ENCODE data around the gene VDAC2.

Gene VDAC2

DNA sequence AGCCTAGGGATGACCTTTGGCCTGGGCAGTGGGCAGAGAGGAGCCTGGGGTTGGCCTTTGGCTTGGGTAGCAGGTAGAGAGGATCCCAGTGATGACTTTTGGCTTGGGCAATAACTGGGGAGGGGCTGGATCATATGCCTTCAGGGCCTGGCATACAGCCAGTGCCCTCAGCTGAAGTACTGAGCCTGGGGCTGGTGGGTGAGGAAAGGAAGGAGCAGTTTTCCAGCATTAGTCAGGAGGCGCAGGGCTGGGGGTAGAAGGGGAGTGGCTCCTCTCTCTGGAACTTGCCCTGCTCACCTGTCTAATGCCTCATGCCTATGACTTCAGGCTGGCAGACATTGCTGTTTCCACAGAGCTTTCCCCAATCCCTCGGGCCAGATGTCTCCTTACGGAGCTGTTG lies 40.3 kb downstream of the VDAC2 start:
- DNase-seq (ENCODE audit: low read depth, low spot score) = no peak

DNA sequence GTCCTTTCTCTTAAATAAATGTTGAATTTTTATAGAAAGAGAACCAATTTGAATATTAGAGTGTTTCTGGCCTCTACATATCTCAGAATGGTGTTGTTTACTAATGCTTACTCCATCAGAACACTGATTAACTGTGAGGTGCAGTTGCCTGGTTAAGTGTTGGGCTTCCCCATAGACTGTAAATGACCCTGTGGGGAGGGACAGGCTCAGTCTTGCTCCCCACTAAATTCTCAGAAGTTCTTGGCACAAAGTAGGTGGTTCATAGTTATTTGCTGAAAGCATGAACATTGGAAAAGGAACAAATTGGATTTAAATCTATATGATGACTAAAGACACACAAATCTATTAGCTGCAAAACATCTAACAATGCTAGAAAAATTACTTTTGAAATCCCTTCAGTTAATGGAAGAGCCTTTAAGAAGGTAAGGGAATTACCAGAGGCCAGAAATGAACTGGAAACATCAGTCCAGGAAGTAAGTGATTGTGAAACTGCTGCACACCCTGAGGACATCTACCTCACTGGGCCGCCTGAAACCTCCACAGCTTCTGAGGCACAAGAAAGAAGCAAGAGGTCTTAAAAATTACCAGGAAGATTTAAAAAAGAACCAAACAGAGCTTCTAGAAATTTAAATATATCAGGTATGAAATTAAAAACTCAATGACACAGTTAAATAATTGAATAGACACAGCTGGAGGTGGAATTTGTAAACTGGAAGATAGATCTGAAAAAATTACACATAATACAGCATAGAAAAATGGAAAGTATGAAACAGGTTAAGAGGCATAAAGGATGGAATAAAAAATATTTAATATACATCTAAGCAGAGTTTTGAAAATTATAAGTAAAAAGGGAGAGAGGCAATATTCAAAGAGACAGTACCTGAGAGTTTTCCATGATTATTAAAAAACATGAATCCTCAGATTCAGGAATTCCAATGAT lies 43.0 kb downstream of the VDAC2 start:
- DNase-seq (ENCODE audit: low read depth, low spot score) = no peak

DNA sequence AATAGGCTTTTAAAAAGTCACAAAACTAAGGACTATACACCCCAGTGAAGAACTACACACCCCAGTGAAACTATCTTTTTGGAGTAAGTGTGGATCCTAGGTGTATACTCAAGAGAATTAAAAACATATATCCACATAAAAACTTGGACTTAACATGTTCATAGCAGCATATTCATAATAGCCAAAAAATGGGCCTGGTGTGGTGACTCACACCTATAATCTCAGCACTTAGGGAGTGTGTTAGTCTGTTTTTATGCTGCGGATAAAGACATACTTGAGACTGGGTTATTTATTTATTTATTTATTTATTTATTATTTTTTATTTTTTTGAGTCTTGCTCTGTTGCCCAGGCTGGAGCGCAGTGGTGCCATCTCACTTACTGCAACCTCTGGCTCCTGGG lies 44.1 kb downstream of the VDAC2 start:
- DNase-seq (ENCODE audit: low read depth, low spot score) = no peak

DNA sequence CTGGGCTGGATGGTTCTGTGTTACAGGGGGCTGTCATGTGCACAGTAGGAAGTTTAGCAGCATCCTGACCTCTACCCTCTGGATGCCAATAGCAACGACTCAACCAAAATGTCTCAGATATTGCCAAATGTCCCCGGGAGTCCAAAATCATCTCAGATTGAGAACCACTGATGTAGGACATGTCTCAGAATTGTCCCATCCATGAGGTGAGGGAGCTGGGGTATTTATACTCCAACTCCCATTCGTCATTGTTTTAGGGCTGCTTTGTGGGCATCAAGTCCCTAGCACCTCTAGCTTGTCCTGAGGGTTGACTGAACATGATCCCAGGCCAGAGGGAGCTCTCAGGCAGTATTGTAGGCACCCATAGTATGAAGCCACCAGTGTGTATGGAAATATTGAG lies 50.4 kb downstream of the VDAC2 start:
- no peak for DNase-seq (ENCODE audit: low read depth, low spot score)

DNA sequence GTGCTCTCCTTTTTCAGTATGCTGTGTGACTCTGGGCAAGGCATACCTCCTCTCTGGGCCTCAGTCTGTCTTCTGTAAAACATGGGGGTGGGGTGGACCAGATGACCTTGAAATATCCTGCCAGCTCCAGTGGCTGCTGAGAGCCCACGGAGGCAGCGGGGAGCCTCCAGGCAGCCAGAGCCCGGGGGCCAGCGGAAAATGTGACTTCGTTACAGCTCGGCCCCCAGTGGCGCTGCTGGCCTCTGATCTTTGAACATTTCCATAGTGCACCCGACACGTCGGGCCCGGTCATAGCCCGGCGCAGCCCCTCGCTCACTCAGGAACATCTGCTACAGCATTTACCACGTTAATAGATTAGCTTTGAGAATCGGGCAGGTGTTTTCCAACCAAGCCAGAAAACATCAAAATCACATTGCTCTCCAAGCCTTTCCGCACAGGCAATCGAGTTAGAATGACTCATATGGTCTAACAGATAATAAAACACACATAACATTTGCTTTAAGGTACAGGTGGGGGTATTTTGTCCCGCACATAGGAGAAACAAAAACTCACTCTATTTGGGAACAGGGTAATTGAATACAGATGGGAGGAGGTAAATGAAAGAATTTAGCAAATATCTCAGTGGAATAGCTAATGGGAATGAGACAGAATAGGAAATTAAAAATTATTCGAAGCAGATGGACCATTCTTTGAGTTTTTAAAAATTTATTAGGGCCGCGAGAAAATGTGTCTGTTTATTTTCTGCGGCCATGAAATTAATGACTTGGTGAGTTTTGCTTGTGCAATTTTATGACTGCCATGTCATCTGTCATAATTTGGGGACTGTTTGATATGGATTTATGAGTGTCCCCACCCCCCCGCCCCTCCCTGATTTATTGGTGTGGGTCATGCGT lies 51.5 kb downstream of the VDAC2 start:
- DNase-seq (ENCODE audit: low read depth, low spot score) = no peak

DNA sequence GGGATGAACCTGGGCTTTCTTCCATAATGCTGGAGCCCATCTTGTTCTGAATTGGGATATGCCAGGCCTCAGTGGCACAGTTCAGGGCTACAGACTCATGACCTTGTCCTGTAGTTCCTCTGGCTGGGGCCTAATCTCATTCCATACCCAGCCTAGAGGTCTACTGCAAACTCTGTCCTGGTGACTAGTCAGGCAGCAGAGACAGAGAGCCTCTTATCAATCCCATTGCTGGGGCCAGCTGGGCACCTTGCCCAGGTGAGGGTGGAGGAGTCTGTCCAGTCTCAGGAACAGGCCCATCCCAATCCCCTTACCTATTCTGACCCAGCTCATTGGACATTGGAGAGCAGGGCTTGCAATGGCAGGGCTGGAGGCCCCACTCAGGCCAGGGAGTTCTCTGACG lies 53.2 kb downstream of the VDAC2 start:
- no peak for DNase-seq (ENCODE audit: low read depth, low spot score)

DNA sequence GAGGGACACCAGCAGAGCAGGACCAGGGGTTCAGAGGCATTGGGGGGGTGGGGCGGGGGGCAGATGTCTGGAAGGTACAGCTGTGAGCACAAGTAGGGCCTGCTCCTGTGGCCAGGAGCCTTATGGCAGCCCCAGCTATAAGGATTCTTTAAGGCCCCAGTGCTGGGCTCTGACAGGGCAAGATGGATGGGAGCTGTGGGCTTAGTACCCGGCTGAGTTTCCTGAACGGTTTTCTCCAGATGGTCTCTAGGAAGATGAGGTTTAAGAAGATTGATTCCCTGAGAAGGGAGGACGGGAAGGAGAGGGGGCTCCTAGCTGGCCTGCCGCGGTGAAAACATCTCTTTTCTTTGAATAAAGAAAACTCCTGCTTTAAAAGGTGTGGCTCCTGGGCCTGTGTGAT lies 55.3 kb downstream of the VDAC2 start:
- no peak for DNase-seq (ENCODE audit: low read depth, low spot score)

DNA sequence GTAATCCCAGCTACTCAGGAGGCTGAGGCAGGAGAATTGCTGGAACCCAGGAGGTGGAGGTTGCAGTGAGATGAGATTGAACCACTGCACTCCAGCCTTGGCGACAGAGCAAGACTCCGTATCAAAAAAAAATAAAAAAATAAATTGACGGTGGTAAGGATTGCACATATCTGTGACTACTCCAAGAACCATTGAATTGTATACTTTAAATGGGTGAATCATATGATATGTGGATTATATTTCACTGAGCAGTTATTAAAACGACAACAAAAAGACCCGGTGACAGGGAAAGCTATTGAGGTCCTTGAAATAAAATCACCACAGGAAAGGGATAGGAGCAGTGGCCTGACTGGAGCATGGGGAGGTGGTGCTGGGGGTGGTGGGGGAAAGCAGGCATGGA lies 56.3 kb downstream of the VDAC2 start:
- DNase-seq (ENCODE audit: low read depth, low spot score) = no peak

DNA sequence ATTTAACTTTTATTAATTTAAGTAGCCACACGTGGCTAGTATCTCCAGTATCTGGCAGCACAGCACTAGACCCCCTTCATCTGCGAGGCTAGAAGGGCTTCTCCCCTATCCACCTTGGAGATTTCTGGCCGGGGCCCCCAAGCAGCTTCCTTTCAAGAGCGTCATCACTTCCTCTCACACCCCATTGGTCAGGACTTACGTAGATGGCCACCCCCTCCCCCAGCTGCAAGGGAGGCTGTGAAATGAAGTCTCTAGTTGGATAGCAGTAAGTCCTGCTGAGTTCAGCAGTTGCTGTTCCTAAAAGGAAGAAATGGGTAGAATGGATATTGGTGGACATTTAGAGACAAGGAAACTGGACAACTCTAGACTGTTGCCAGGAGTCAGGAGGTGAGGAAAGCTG lies 59.0 kb downstream of the VDAC2 start:
- DNase-seq (ENCODE audit: low read depth, low spot score) = no peak

DNA sequence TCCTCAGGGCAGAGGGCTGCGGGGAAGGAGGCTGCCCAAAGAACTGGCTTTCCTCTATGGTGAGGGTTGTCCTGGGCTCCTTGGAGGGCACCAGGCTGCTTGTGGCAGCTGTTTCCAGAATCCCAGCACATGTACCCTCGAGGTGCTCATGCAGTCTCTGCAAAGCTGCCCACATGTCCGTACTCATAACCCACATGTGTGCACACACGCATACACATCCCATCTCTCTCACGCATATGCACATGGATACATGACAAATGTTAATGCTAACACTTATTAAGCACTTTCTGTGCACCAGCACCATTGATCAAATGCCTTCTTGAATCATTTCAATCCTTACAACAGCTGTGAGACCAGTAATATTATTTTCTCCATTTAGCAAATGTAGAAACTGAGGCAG lies 61.5 kb downstream of the VDAC2 start:
- DNase-seq (ENCODE audit: low read depth, low spot score) = no peak

DNA sequence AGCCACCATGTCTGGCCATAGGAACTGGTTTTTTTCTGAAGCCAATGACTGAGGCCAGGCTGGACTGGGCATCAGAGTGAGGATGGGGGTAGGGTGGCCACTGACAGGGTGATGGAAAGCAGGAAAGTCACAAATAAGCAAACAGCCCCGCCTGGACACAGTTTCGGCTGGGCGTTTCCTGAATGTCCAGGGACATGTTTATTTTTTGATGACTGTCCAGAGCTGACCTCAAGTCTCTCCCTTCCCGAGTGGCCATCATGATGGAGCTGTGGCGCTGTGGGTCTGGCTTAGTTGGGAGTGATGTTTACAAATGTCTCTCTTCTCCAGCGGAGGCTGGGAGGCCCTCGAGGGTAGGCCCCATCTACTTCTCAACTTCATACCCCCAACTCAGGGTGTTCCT lies 62.3 kb downstream of the VDAC2 start:
- no peak for DNase-seq (ENCODE audit: low read depth, low spot score)

DNA sequence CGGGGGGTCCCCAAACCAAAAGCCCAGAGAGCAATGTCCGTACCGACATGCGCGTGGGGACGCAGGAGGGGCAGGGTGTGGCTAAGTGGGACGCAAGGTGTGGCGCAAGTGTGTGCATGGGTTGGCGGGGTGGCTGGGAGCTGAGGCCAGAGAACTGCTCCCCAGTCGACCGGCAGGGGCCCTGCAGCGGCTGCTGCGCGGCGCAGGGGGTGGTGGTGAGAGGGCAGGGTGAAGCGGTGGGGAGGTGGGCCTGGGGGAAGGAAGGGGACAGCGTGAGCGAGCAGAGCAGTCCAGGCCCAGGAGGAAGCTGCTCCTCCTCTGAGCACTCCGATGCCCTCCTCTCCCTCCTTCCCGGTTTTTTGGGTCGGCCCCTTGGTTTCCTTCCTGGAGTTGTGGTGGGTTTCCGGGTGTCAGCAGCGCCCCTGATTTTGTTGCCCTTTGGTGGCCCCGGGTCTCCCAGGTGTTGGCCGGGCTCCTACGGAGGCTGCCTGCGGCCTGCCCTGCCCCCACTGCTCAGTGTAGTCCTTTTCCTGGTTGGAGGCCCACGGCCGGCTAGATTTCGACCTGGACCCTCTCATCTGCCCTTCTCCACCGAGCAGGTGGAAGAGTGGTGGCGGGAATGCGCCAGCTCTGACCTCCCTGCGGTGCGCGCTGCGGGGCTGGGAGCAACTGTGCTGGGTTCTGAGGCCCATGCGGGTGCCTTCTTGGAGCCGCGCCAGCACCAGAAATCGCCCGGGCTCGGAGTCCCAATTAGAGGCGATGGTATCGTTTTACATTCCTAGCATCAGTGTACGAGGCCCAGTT lies 65.7 kb downstream of the VDAC2 start:
- no peak for DNase-seq (ENCODE audit: low read depth, low spot score)

DNA sequence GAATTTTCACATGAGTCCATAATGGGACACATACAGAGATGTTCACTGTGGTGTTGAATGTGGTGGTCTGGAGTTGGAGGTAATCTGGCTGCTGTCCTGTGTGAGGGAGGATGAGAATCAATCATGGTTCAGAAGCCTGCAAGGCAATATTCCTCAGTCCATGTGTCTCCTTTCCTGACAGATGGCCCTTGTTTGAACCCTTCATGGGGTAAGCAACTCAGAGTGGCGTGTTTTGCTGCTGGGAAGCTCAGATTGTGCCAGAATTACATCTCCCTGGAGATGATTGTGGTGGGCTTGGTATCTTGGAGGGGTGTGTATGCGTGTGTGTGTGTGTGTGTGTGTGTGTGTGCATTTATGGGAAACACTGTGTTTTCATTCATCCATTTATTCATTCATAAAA lies 69.6 kb downstream of the VDAC2 start:
- no peak for DNase-seq (ENCODE audit: low read depth, low spot score)

Measured in activated CD4-positive, CD25-positive, alpha-beta regulatory T cell treated with anti-CD3 and anti-CD28 coated beads, Interleukin-2, amount 50 U/mL, for 16 hours (primary cell).